Liver (tissue), 9 donors: ENCODE results near the gene DNAH8. TPM values are rescaled to one million over a fixed set of nuclear protein-coding genes. Genes with fewer than 3 reads are reported as not detected.

ENCODE experiments used
- DNase-seq: peaks from one replicate; pipeline ENCODE4 v3.0.0-alpha.2; 2017; ENCODE audit warnings: low spot score
- H3K27ac ChIP-seq, 2 donors: one replicate each; pipeline ENCODE4 v1.7.0; 2013; ENCODE audit warnings: inconsistent platforms in 2 of 2, low read length in 2 of 2, control low read depth in 1 of 2, low read depth in 1 of 2, mild to moderate bottlenecking in 1 of 2
- H3K27me3 ChIP-seq, 4 donors: one replicate each; pipeline versions ENCODE4 v1.6.1 to v1.7.0; 2013; ENCODE audit warnings: low read length in 3 of 4, inconsistent platforms in 1 of 4, mild to moderate bottlenecking in 1 of 4, moderate library complexity in 1 of 4; ENCODE audit not compliant: control insufficient read depth in 4 of 4, insufficient read depth in 4 of 4
- H3K36me3 ChIP-seq, 4 donors: one replicate each; pipeline versions ENCODE4 v1.6.1 to v1.7.0; 2013; ENCODE audit warnings: low read length in 3 of 4, mild to moderate bottlenecking in 3 of 4, low read depth in 1 of 4, moderate library complexity in 1 of 4; ENCODE audit not compliant: control insufficient read depth in 4 of 4, insufficient read depth in 3 of 4
- H3K4me1 ChIP-seq, 4 donors: one replicate each; pipeline versions ENCODE4 v1.6.1 to v1.7.0; 2013; ENCODE audit warnings: low read length in 3 of 4, mild to moderate bottlenecking in 3 of 4, moderate library complexity in 1 of 4; ENCODE audit not compliant: control insufficient read depth in 4 of 4, insufficient read depth in 4 of 4
- H3K4me3 ChIP-seq, 3 donors: one replicate each; pipeline versions ENCODE4 v1.6.1 to v1.7.0; 2013; ENCODE audit warnings: low read length in 3 of 3, control low read depth in 1 of 3, low read depth in 1 of 3, mild to moderate bottlenecking in 1 of 3
- H3K9ac ChIP-seq, 2 donors: one replicate each; pipeline ENCODE4 v1.7.0; 2013; ENCODE audit warnings: low read length in 2 of 2, mild to moderate bottlenecking in 2 of 2, moderate library complexity in 2 of 2, control low read depth in 1 of 2, low read depth in 1 of 2
- H3K9me3 ChIP-seq, 4 donors: one replicate each; pipeline versions ENCODE4 v1.6.1 to v1.7.0; 2013; ENCODE audit warnings: low read length in 3 of 4; ENCODE audit not compliant: control insufficient read depth in 4 of 4
- ATF3 ChIP-seq: IDR thresholded peaks from 2 replicates; pipeline ENCODE4 v1.6.1; 2016; ENCODE audit warnings: antibody characterized with exemption
- EGR1 ChIP-seq, 2 donors: IDR thresholded peaks; 2 replicates each; pipeline ENCODE4 v1.6.1; 2016 to 2018; ENCODE audit warnings: antibody characterized with exemption in 2 of 2, low read depth in 2 of 2
- FOXA1 ChIP-seq: IDR thresholded peaks from 2 replicates; pipeline ENCODE4 v1.6.1; 2016; ENCODE audit warnings: antibody characterized with exemption
- FOXA2 ChIP-seq: IDR thresholded peaks from 2 replicates; pipeline ENCODE4 v1.6.1; 2016; ENCODE audit warnings: antibody characterized with exemption
- GABPA ChIP-seq, 2 donors: IDR thresholded peaks in 1 of 2; conservative IDR thresholded peaks in 1 of 2; 2 replicates each; pipeline ENCODE4 v1.6.1; 2016; ENCODE audit warnings: antibody characterized with exemption in 2 of 2, mild to moderate bottlenecking in 1 of 2, moderate library complexity in 1 of 2
- HNF4A ChIP-seq, 2 donors: conservative IDR thresholded peaks; 2 replicates each; pipeline ENCODE4 v1.6.1; 2016; ENCODE audit warnings: antibody characterized with exemption in 2 of 2, mild to moderate bottlenecking in 2 of 2
- HNF4G ChIP-seq: IDR thresholded peaks from 2 replicates; pipeline ENCODE4 v1.6.1; 2016; ENCODE audit warnings: antibody characterized with exemption
- JUND ChIP-seq, 2 donors: IDR thresholded peaks; 2 replicates each; pipeline ENCODE4 v1.6.1; 2016; ENCODE audit warnings: antibody characterized with exemption in 2 of 2
- MAX ChIP-seq: IDR thresholded peaks from 2 replicates; pipeline ENCODE4 v1.6.1; 2016; ENCODE audit warnings: antibody characterized with exemption
- NR2F2 ChIP-seq: IDR thresholded peaks from 2 replicates; pipeline ENCODE4 v1.6.1; 2016; ENCODE audit warnings: antibody characterized with exemption
- RAD21 ChIP-seq, 2 donors: IDR thresholded peaks; 2 replicates each; pipeline ENCODE4 v1.6.1; 2016; ENCODE audit warnings: antibody characterized with exemption in 2 of 2, mild to moderate bottlenecking in 2 of 2
- REST ChIP-seq: IDR thresholded peaks from 2 replicates; pipeline ENCODE4 v1.6.1; 2016; ENCODE audit warnings: antibody characterized with exemption, mild to moderate bottlenecking
- RXRA ChIP-seq, 2 donors: IDR thresholded peaks; 2 replicates each; pipeline ENCODE4 v1.6.1; 2017 to 2018; ENCODE audit warnings: antibody characterized with exemption in 2 of 2, mild to moderate bottlenecking in 1 of 2
- SP1 ChIP-seq: IDR thresholded peaks from 2 replicates; pipeline ENCODE4 v1.6.1; 2018; ENCODE audit warnings: antibody characterized with exemption, mild to moderate bottlenecking
- TAF1 ChIP-seq: conservative IDR thresholded peaks from 2 replicates; pipeline ENCODE4 v1.6.1; 2016; ENCODE audit warnings: antibody characterized with exemption, mild to moderate bottlenecking
- YY1 ChIP-seq: IDR thresholded peaks from 2 replicates; pipeline ENCODE4 v1.6.1; 2016; ENCODE audit warnings: antibody characterized with exemption, mild to moderate bottlenecking
- WGBS: extraction: QIAGEN DNeasy Blood & Tissue Kit; methylation state at CpG from one replicate; pipeline ENCODE4 v1.1.7; 2013; 5-methylcytosine and 5-hydroxymethylcytosine counted together
- polyA plus RNA-seq, 2 donors: library from polyadenylated mRNA; stranded (reverse) in 1 of 2; unstranded in 1 of 2; fragments of 200-250 nt in 1 of 2; fragments of >200 nt in 1 of 2; fragmentation: Nextera tagmentation in 1 of 2; extraction: Ambion mirVana in 1 of 2; gene quantifications; one replicate each; pipeline versions ENCODE4 v1.2.1 to v1.2.3, GENCODE V29; 2013 to 2015
- total RNA-seq, 2 donors: library from RNA; depleted of rRNA; stranded (reverse); fragments of >200 nt; gene quantifications; one replicate each; pipeline ENCODE4 v1.2.3, GENCODE V29; 2014
- TF ChIP-seq, protein P1 (sequence below): fragments of 150-350 bp; IDR thresholded peaks from 2 replicates; pipeline ENCODE4 v1.5.1; 2017; ENCODE audit warnings: improper control_type of control experiment, low read depth, low read length; ENCODE audit not compliant: missing input control
- TF ChIP-seq, protein P2 (sequence below): IDR thresholded peaks from 2 replicates; pipeline ENCODE4 v1.6.1; 2016; ENCODE audit warnings: antibody characterized with exemption
- donor health status: healthy.
- donor health status: healthy.
- donor health status: healthy.
- donor health status: healthy.
- donor health status: healthy.

The DNAH8 gene
- total and polyA plus RNA-seq, 4 donors, result under 0.01 to 0.05 TPM; not detected in 2

DNA sequence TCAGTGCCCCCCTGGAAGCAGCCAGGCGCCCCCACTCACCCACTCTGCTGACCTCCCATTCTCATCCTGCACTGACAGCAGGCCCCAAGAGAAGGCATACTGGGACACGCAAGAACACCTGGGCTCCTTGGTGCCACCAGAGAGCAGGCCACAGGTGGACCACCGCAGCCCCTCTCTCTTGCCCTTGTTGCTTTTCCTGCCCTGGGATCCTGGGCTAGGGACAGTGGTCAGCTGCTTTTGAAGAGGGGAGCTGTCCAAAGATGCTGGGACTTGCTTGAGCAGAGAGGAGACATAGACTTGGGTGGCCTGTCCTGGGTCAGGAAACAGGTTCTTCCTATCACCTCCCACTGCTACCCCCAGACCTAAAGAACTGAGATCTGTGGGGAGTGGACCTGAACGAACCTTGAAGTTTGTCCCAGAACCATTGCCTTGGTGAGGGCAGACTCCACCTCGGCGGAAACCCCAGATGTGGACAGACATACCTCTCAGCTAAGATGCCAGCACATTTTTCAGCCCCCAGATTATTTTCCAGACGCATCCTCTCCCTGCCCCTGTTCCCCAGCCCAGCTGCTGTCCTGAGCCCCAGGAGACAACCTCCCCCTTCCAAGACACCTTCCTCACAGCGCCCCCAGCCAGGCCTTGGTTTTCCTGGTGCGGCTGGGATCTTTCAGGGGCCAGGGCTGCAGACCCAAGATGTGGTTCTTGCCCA, 334.6 kb downstream of the DNAH8 start (continued):
- TF ChIP-seq, protein P1, sequence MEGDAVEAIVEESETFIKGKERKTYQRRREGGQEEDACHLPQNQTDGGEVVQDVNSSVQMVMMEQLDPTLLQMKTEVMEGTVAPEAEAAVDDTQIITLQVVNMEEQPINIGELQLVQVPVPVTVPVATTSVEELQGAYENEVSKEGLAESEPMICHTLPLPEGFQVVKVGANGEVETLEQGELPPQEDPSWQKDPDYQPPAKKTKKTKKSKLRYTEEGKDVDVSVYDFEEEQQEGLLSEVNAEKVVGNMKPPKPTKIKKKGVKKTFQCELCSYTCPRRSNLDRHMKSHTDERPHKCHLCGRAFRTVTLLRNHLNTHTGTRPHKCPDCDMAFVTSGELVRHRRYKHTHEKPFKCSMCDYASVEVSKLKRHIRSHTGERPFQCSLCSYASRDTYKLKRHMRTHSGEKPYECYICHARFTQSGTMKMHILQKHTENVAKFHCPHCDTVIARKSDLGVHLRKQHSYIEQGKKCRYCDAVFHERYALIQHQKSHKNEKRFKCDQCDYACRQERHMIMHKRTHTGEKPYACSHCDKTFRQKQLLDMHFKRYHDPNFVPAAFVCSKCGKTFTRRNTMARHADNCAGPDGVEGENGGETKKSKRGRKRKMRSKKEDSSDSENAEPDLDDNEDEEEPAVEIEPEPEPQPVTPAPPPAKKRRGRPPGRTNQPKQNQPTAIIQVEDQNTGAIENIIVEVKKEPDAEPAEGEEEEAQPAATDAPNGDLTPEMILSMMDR, result no peak
- no peak for TF ChIP-seq EGR1 (IDR thresholded peaks at IDR 0.05; ENCODE audit: low read depth in 2 of 2)
- TF ChIP-seq, protein P2, sequence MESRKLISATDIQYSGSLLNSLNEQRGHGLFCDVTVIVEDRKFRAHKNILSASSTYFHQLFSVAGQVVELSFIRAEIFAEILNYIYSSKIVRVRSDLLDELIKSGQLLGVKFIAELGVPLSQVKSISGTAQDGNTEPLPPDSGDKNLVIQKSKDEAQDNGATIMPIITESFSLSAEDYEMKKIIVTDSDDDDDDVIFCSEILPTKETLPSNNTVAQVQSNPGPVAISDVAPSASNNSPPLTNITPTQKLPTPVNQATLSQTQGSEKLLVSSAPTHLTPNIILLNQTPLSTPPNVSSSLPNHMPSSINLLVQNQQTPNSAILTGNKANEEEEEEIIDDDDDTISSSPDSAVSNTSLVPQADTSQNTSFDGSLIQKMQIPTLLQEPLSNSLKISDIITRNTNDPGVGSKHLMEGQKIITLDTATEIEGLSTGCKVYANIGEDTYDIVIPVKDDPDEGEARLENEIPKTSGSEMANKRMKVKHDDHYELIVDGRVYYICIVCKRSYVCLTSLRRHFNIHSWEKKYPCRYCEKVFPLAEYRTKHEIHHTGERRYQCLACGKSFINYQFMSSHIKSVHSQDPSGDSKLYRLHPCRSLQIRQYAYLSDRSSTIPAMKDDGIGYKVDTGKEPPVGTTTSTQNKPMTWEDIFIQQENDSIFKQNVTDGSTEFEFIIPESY, result no peak
- TF ChIP-seq FOXA2, result no peak
- TF ChIP-seq NR2F2, result no peak

DNA sequence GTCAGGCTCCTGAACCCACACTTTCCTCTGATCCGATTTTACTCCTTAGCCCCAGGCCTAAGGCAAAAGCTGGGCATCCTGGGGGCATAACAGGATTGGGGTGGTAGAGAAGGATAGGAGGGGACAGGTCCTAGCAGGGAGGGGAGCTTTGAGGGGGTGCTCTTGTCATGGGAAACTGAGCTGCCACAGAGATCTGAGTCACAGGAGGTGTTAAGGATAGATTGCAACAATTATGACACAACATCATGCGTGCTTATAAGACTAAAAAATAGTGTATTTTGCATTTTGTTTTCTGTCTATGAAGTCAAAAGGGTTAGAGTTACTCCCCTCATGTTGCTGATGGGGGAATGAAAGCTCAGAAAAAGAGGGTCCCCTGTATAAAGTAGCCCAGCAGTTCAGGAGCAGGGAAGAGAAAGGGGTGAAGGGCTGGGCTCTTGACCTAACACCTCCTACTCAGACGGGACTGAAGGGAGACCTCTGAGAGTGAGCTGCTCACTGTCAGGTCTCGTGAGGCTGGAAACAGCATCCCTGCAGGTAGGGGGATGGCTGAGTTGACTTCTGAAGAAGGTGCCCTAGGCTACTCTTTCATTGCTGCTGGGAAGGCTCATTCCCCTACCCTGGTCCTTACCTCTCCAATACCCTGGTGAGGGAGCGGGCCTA, 335.5 kb downstream of the DNAH8 start:
- no peaks in the 10 kb centered on the region for H3K36me3 ChIP-seq
- no peaks in the 10 kb centered on the region for H3K9me3 ChIP-seq
- no peak overlapping the region for H3K9ac ChIP-seq
- H3K27ac ChIP-seq, result no peak overlapping the region
- WGBS, result 85% methylated on average over 5 of the region's 5 CpGs
- peaks cover 0 to 11% (median 4%) of the 10 kb centered on the region in 4 donors for H3K27me3 ChIP-seq
- DNase-seq, result no peak
- peaks cover 0 to 10% (median 6%) of the 10 kb centered on the region in 4 donors for H3K4me1 ChIP-seq
- H3K4me3 ChIP-seq, result no peak overlapping the region
- TF ChIP-seq NR2F2, result no peak
- no peak for TF ChIP-seq EGR1 (IDR thresholded peaks at IDR 0.05; ENCODE audit: low read depth in 2 of 2)
- no peak for TF ChIP-seq REST
- TF ChIP-seq TAF1, result no peak
- TF ChIP-seq ATF3, result no peak
- no peak for TF ChIP-seq SP1
- TF ChIP-seq, protein P1, result no peak
- TF ChIP-seq RAD21 (IDR thresholded peaks at IDR 0.05), result no peak
- no peak for TF ChIP-seq MAX
- no peak for TF ChIP-seq FOXA1
- TF ChIP-seq, protein P2, result no peak
- TF ChIP-seq HNF4A (conservative IDR thresholded peaks at IDR 0.05), result no peak
- no peak for TF ChIP-seq JUND (IDR thresholded peaks at IDR 0.05)
- TF ChIP-seq YY1, result no peak
- no peak for TF ChIP-seq RXRA (IDR thresholded peaks at IDR 0.05)
- TF ChIP-seq GABPA (IDR thresholded peaks at IDR 0.05 in 1 of 2, conservative IDR thresholded peaks at IDR 0.05 in 1 of 2), result no peak
- no peak for TF ChIP-seq FOXA2
- no peak for TF ChIP-seq HNF4G
